Measurements from ENCODE around the gene VPS52. TPM values are rescaled to one million over a fixed set of nuclear protein-coding genes. Genes with fewer than 3 reads are reported as not detected.
"Not testable (repeated sequence)": the region's sequence is repeated elsewhere in the genome, so short reads cannot be mapped to it uniquely, and the experiment has no call there.

VPS52 gene
- total and polyA plus RNA-seq, 12 donors = 21.9 to 115 (median 63.5) TPM

- peak overlapping the region in 1 of 5 donors; percentile 98 for H3K27ac ChIP-seq
- peak overlapping the region in 2 of 4 donors; percentile 89 to 94 for H3K4me3 ChIP-seq
- TF ChIP-seq, protein P1, sequence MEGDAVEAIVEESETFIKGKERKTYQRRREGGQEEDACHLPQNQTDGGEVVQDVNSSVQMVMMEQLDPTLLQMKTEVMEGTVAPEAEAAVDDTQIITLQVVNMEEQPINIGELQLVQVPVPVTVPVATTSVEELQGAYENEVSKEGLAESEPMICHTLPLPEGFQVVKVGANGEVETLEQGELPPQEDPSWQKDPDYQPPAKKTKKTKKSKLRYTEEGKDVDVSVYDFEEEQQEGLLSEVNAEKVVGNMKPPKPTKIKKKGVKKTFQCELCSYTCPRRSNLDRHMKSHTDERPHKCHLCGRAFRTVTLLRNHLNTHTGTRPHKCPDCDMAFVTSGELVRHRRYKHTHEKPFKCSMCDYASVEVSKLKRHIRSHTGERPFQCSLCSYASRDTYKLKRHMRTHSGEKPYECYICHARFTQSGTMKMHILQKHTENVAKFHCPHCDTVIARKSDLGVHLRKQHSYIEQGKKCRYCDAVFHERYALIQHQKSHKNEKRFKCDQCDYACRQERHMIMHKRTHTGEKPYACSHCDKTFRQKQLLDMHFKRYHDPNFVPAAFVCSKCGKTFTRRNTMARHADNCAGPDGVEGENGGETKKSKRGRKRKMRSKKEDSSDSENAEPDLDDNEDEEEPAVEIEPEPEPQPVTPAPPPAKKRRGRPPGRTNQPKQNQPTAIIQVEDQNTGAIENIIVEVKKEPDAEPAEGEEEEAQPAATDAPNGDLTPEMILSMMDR (IDR thresholded peaks at IDR 0.05) = no peak
- TF ChIP-seq POLR2A (IDR thresholded peaks at IDR 0.05) = no peak
- intact Hi-C loops (cut with DNase I) = no loop called here
- 58 to 69% (median 65%) methylated on average over 11 of the region's 11 CpGs for WGBS, 4 donors
- peaks cover 0 to 44% of the 10 kb centered on the region in 2 donors for H3K36me3 ChIP-seq (replicated peaks in 1 of 2)
- peaks cover 22 to 65% of the 10 kb centered on the region in 2 donors for H3K4me1 ChIP-seq (replicated peaks in 1 of 2)
- no peaks in the 10 kb centered on the region for H3K9me3 ChIP-seq (replicated peaks in 1 of 3)
- no peak for DNase-seq
- H3K27me3 ChIP-seq = no peaks in the 10 kb centered on the region
Observed at GRCh38 chr6:33273129-33273923, 1.6 kb upstream of the VPS52 start.

DNA sequence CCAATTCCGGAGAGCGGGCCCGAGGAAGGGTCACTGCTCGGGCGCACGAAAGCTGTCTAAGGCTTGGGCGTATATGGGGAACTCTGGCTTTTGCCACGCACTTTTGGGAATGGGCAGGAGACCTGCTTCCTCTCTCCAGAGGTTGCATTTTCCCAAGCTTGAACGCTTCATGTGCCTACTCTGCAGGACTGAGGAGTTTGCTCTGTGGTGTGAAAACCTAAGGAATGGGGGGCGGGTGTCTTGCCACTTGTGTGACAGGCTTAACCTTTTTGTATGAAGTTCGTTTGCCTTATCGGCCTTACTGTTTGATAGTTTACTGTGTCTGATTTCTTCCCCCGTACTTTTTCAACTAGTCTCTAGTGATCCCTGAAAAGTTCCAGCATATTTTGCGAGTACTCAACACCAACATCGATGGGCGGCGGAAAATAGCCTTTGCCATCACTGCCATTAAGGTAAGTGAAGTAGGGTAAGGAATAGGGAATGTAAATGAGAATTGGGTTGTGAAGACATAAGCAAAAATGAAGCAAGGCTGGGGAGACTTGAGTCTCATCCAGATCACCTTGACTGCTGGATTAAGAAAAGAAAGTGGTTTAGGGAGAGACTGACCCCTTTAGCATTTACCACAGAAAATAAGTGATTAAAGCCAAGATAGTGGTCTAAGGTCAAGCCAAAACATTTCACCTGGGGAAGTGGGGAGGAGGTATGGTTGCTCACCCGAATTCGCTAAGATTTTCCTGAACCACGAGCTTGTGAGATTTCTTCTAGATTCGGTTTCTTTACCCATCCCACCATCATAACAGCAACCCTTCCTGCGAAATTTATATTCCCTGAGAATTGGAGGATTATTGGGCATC lies 826 bp upstream of the VPS52 start:
- DNase-seq = peak in 1 of 7 donors; percentile 24
- H3K36me3 ChIP-seq (replicated peaks in 1 of 2) = peaks cover 0 to 53% of the 10 kb centered on the region in 2 donors
- H3K27ac ChIP-seq = peak overlapping the region in 4 of 5 donors; percentile 90 to 98 (median 93)
- H3K9me3 ChIP-seq (replicated peaks in 1 of 3) = no peaks in the 10 kb centered on the region
- intact Hi-C loops (cut with DNase I) = no loop called here
- H3K27me3 ChIP-seq = no peaks in the 10 kb centered on the region
- TF ChIP-seq, protein P1 (IDR thresholded peaks at IDR 0.05) = no peak
- TF ChIP-seq POLR2A (IDR thresholded peaks at IDR 0.05) = no peak
- 9 to 18% (median 14%) methylated on average over 14 to 22 of the region's 22 CpGs for WGBS, 4 donors
- H3K4me1 ChIP-seq (replicated peaks in 1 of 2) = peaks cover 22 to 61% of the 10 kb centered on the region in 2 donors
- H3K4me3 ChIP-seq = peak overlapping the region; percentile 15 to 94 (median 74)

- TF ChIP-seq, protein P1 (IDR thresholded peaks at IDR 0.05) = peak in 1 of 6 experiments; percentile 9
- no peak for TF ChIP-seq POLR2A (IDR thresholded peaks at IDR 0.05)
- Histone ChIP-seq H3K9me3 (replicated peaks in 1 of 3) (no peaks in the 10 kb centered on the region), H3K36me3 (replicated peaks in 1 of 2) (peaks cover 0 to 62% of the 10 kb centered on the region in 2 donors), H3K4me1 (replicated peaks in 1 of 2) (peaks cover 18 to 51% of the 10 kb centered on the region in 2 donors), H3K4me3 (peak overlapping the region; percentile 52 to 94 (median 85)), H3K27me3 (no peaks in the 10 kb centered on the region), H3K27ac (peak overlapping the region; percentile 75 to 98 (median 92))
- WGBS, 4 donors = 2 to 6% (median 2%) methylated on average over 7 of the region's 7 CpGs
- DNase-seq = no peak
- intact Hi-C loops (cut with DNase I) = no loop called here
Observed at GRCh38 chr6:33271117-33271467, 584 bp downstream of the VPS52 start.

- no peak overlapping the region for H3K4me3 ChIP-seq
- TF ChIP-seq, protein P1 (IDR thresholded peaks at IDR 0.05) = no peak
- no peak for TF ChIP-seq POLR2A (IDR thresholded peaks at IDR 0.05)
- no peak for DNase-seq
- H3K4me1 ChIP-seq (replicated peaks in 1 of 2) = peaks cover 5 to 8% of the 10 kb centered on the region in 2 donors
- H3K36me3 ChIP-seq (replicated peaks in 1 of 2) = peaks cover 0 to 68% of the 10 kb centered on the region in 2 donors
- intact Hi-C loops (cut with DNase I) = no loop called here
- H3K27me3 ChIP-seq = no peaks in the 10 kb centered on the region
- WGBS, 4 donors = 87 to 94% (median 90%) methylated on average over 7 of the region's 7 CpGs
- H3K9me3 ChIP-seq (replicated peaks in 1 of 3) = no peaks in the 10 kb centered on the region
- H3K27ac ChIP-seq = no peak overlapping the region
Observed at GRCh38 chr6:33264015-33264414, 7.7 kb downstream of the VPS52 start.

GRCh38 chr6:33262490-33262889 lies 9.2 kb downstream of the VPS52 start:
- peaks cover 0 to 56% of the 10 kb centered on the region in 2 donors for H3K36me3 ChIP-seq (replicated peaks in 1 of 2)
- WGBS, 4 donors = 89 to 97% (median 94%) methylated on average over 3 of the region's 3 CpGs
- intact Hi-C loops (cut with DNase I) = not testable (repeated sequence)

More at GRCh38 chr6:33262490-33262889, 9.2 kb downstream of the VPS52 start:
- H3K4me1 ChIP-seq (replicated peaks in 1 of 2); DNase-seq; H3K27ac ChIP-seq; H3K4me3 ChIP-seq; H3K9me3 ChIP-seq (replicated peaks in 1 of 3); H3K27me3 ChIP-seq: not testable (repeated sequence)
